HEK293 (cell line): ENCODE measurements around the gene PLCD3.

Experiments
- EGR2 ChIP-seq: fragments of 450-650 bp; formaldehyde crosslinking; IDR thresholded peaks from 2 replicates; pipeline ENCODE4 v1.5.1; 2016; ENCODE audit warnings: low read depth, missing biosample characterization, missing genetic modification characterization
- GLI2 ChIP-seq: fragments of 450-650 bp; formaldehyde crosslinking; IDR thresholded peaks from 2 replicates; pipeline ENCODE4; 2017; ENCODE audit warnings: missing biosample characterization, missing genetic modification characterization, low read depth, borderline replicate concordance
- HIC1 ChIP-seq: fragments of 450-650 bp; formaldehyde crosslinking; IDR thresholded peaks from 2 replicates; pipeline ENCODE4 v1.5.1; 2016; ENCODE audit warnings: missing biosample characterization, missing genetic modification characterization
- HOXA7 ChIP-seq: sonication (generic); formaldehyde crosslinking; IDR thresholded peaks from 2 replicates; pipeline ENCODE4 v1.8.1; 2022; ENCODE audit warnings: missing genetic modification reagents, borderline replicate concordance
- KLF16 ChIP-seq: fragments of 450-650 bp; formaldehyde crosslinking; IDR thresholded peaks from 2 replicates; pipeline ENCODE4 v1.5.1; 2017; ENCODE audit warnings: missing biosample characterization, missing genetic modification characterization
- KLF17 ChIP-seq: fragments of 450-650 bp; formaldehyde crosslinking; IDR thresholded peaks from 2 replicates; pipeline ENCODE4 v1.5.1; 2016; ENCODE audit warnings: missing biosample characterization, missing genetic modification characterization
- OSR2 ChIP-seq: fragments of 450-650 bp; formaldehyde crosslinking; IDR thresholded peaks from 2 replicates; pipeline ENCODE4 v1.5.1; 2016; ENCODE audit warnings: missing biosample characterization, missing genetic modification characterization
- SP2 ChIP-seq: fragments of 450-650 bp; formaldehyde crosslinking; IDR thresholded peaks from 2 replicates; pipeline ENCODE4 v1.5.1; 2016; ENCODE audit warnings: missing biosample characterization, missing genetic modification characterization
- SP3 ChIP-seq: fragments of 450-650 bp; formaldehyde crosslinking; IDR thresholded peaks from 2 replicates; pipeline ENCODE4 v1.5.1; 2016; ENCODE audit warnings: missing biosample characterization, missing genetic modification characterization
- ZBTB21 ChIP-seq: fragments of 450-650 bp; formaldehyde crosslinking; IDR thresholded peaks from 2 replicates; pipeline ENCODE4 v1.5.1; 2017; ENCODE audit warnings: missing biosample characterization, missing genetic modification characterization
- ZBTB26 ChIP-seq: fragments of 450-650 bp; formaldehyde crosslinking; optimal IDR thresholded peaks from 2 replicates; pipeline ENCODE3; 2016; ENCODE audit warnings: missing biosample characterization, mild to moderate bottlenecking, missing genetic modification characterization
- ZBTB7A ChIP-seq: fragments of 450-650 bp; formaldehyde crosslinking; IDR thresholded peaks from 2 replicates; pipeline ENCODE4 v1.5.1; 2016; ENCODE audit warnings: low read depth, missing biosample characterization, missing genetic modification characterization
- ZFP37 ChIP-seq: fragments of 450-650 bp; formaldehyde crosslinking; IDR thresholded peaks from 2 replicates; pipeline ENCODE4 v1.5.1; 2016; ENCODE audit warnings: missing biosample characterization, missing genetic modification characterization
- ZNF132 ChIP-seq: fragments of 450-650 bp; formaldehyde crosslinking; IDR thresholded peaks from 2 replicates; pipeline ENCODE4 v1.5.1; 2017; ENCODE audit warnings: missing biosample characterization, missing genetic modification characterization, borderline replicate concordance
- ZNF138 ChIP-seq: fragments of 450-650 bp; formaldehyde crosslinking; IDR thresholded peaks from 2 replicates; pipeline ENCODE4 v1.5.1; 2016; ENCODE audit warnings: missing biosample characterization, missing genetic modification characterization, borderline replicate concordance
- ZNF148 ChIP-seq: fragments of 450-650 bp; formaldehyde crosslinking; IDR thresholded peaks from 2 replicates; pipeline ENCODE4 v1.5.0; 2017; ENCODE audit warnings: missing biosample characterization, missing genetic modification characterization, borderline replicate concordance
- ZNF16 ChIP-seq: fragments of 450-650 bp; formaldehyde crosslinking; IDR thresholded peaks from 2 replicates; pipeline ENCODE4 v1.5.1; 2016; ENCODE audit warnings: low read depth, missing biosample characterization, missing genetic modification characterization
- ZNF184 ChIP-seq: fragments of 450-650 bp; IDR thresholded peaks from 2 replicates; pipeline ENCODE4 v1.5.1; 2018; ENCODE audit warnings: missing biosample characterization, mild to moderate bottlenecking, missing genetic modification characterization
- ZNF202 ChIP-seq: fragments of 450-650 bp; formaldehyde crosslinking; IDR thresholded peaks from 2 replicates; pipeline ENCODE4 v1.5.1; 2016; ENCODE audit warnings: missing biosample characterization, missing genetic modification characterization, borderline replicate concordance
- ZNF211 ChIP-seq: fragments of 450-650 bp; formaldehyde crosslinking; IDR thresholded peaks from 2 replicates; pipeline ENCODE4 v1.5.1; 2016; ENCODE audit warnings: low read depth, missing biosample characterization, missing genetic modification characterization
- ZNF292 ChIP-seq: fragments of 450-650 bp; formaldehyde crosslinking; IDR thresholded peaks from 2 replicates; pipeline ENCODE4 v1.5.1; 2016; ENCODE audit warnings: low read depth, missing biosample characterization, missing genetic modification characterization, borderline replicate concordance
- ZNF311 ChIP-seq: fragments of 450-650 bp; formaldehyde crosslinking; IDR thresholded peaks from 2 replicates; pipeline ENCODE4 v1.5.1; 2017; ENCODE audit warnings: missing biosample characterization, missing genetic modification characterization, borderline replicate concordance
- ZNF350 ChIP-seq: fragments of 450-650 bp; formaldehyde crosslinking; IDR thresholded peaks from 2 replicates; pipeline ENCODE4 v1.5.0; 2017; ENCODE audit warnings: missing biosample characterization, mild to moderate bottlenecking, missing genetic modification characterization
- ZNF423 ChIP-seq: fragments of 450-650 bp; formaldehyde crosslinking; IDR thresholded peaks from 2 replicates; pipeline ENCODE4 v1.5.1; 2016; ENCODE audit warnings: missing biosample characterization, missing genetic modification characterization
- ZNF488 ChIP-seq: fragments of 450-650 bp; formaldehyde crosslinking; IDR thresholded peaks from 2 replicates; pipeline ENCODE4 v1.5.1; 2016; ENCODE audit warnings: missing biosample characterization, missing genetic modification characterization
- ZNF571 ChIP-seq: fragments of 450-650 bp; formaldehyde crosslinking; IDR thresholded peaks from 2 replicates; pipeline ENCODE4 v1.5.0; 2017; ENCODE audit warnings: missing biosample characterization, missing genetic modification characterization
- ZNF610 ChIP-seq: fragments of 450-650 bp; formaldehyde crosslinking; IDR thresholded peaks from 2 replicates; pipeline ENCODE4 v1.5.1; 2016; ENCODE audit warnings: missing biosample characterization, missing genetic modification characterization, borderline replicate concordance
- ZNF624 ChIP-seq: fragments of 450-650 bp; formaldehyde crosslinking; IDR thresholded peaks from 2 replicates; pipeline ENCODE4 v1.5.1; 2017; ENCODE audit warnings: missing biosample characterization, missing genetic modification characterization
- ZNF660 ChIP-seq: fragments of 450-650 bp; IDR thresholded peaks from 2 replicates; pipeline ENCODE4 v1.5.1; 2018; ENCODE audit warnings: missing biosample characterization, mild to moderate bottlenecking, missing genetic modification characterization
- ZNF830 ChIP-seq: fragments of 450-650 bp; IDR thresholded peaks from 2 replicates; pipeline ENCODE4 v1.5.0; 2018; ENCODE audit warnings: missing biosample characterization, missing genetic modification characterization, low read depth, mild to moderate bottlenecking, moderate library complexity
- ZXDB ChIP-seq: fragments of 450-650 bp; formaldehyde crosslinking; IDR thresholded peaks from 2 replicates; pipeline ENCODE4 v1.5.1; 2016; ENCODE audit warnings: missing biosample characterization, missing genetic modification characterization

PLCD3 gene

GRCh38 chr17:45132572-45133463 lies 503 bp upstream of the PLCD3 start (continued):
- no peak for TF ChIP-seq ZNF311 (tag by site-specific recombination)
- TF ChIP-seq KLF17 (tag by site-specific recombination), result peak; percentile 92
- TF ChIP-seq ZNF292, result no peak
- no peak for TF ChIP-seq ZNF148 (tag by site-specific recombination)
- peak; percentile 99 for TF ChIP-seq ZXDB (tag by site-specific recombination)
- peak; percentile 95 for TF ChIP-seq HIC1 (tag by site-specific recombination)
- TF ChIP-seq ZNF132 (tag by site-specific recombination), result no peak
- peak; percentile 96 for TF ChIP-seq ZBTB21
- TF ChIP-seq ZNF830 (tag by site-specific recombination), result no peak
- TF ChIP-seq ZNF184 (tag by site-specific recombination), result no peak
- no peak for TF ChIP-seq ZNF16 (tag by site-specific recombination)
- TF ChIP-seq KLF16 (tag by site-specific recombination), result peak; percentile 82; the same call in 1 of the 2 replicates
- peak; percentile 96 for TF ChIP-seq ZBTB26
- no peak for TF ChIP-seq ZNF660 (tag by site-specific recombination)
- peak; percentile 73; the same call in 1 of the 2 replicates for TF ChIP-seq ZFP37
- no peak for TF ChIP-seq ZNF350 (tag by site-specific recombination)
- peak; percentile 80 for TF ChIP-seq SP3 (tag by site-specific recombination)
- TF ChIP-seq ZNF211 (tag by site-specific recombination), result no peak
- no peak for TF ChIP-seq ZNF624 (tag by site-specific recombination)
- TF ChIP-seq ZNF610 (tag by site-specific recombination), result peak; percentile 80; the same call in 1 of the 2 replicates
- 0 out of 2 replicates have a peak, but pooled peaks have one; percentile 13 for TF ChIP-seq EGR2 (tag by site-specific recombination)
- TF ChIP-seq ZNF138 (tag by site-specific recombination), result no peak
- TF ChIP-seq ZNF202 (tag by site-specific recombination), result no peak
- no peak for TF ChIP-seq HOXA7 (CRISPR knock-in tag)
- no peak for TF ChIP-seq ZNF571 (tag by site-specific recombination)
- peak; percentile 91 for TF ChIP-seq ZNF423
- no peak for TF ChIP-seq ZNF488 (tag by site-specific recombination)
- 0 out of 2 replicates have a peak, but pooled peaks have one; percentile 12 for TF ChIP-seq OSR2 (tag by site-specific recombination)
- no peak for TF ChIP-seq GLI2 (tag by site-specific recombination)
- TF ChIP-seq ZBTB7A (tag by site-specific recombination), result peak; percentile 75
- peak; percentile 63 for TF ChIP-seq SP2 (tag by site-specific recombination)
